ENCODE results near the gene HDAC1.

The HDAC1 gene

DNA sequence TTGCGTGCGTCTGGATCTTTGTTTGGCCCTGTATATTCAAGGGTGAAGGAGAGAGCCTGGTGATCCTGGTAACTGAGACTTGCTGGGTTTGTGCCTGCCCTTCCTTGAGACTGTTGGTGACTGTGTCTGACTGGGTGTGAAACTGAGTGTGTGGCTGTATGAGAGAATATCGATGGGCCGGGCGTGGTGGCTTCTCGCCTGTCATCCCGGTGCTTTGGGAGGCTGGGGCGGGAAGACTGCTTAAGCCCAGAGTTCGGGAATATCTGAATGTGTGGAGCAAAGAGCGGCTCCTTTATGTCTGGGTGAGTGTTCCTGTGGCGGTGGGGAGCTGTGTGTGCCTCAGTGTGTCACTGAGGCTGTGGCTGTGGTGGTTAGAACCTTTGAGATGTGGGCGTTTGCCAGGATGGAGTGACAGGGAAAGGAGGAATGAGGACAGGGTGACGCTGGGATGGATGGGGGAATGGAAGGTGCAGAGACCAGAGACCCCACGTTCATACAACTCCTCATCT, 46.8 kb downstream of the HDAC1 start:
- no peak for TF ChIP-seq EZH2 (IDR thresholded peaks at IDR 0.05; ENCODE audit: borderline replicate concordance, low read depth, low read length, severe bottlenecking)
- TF ChIP-seq, protein P1, sequence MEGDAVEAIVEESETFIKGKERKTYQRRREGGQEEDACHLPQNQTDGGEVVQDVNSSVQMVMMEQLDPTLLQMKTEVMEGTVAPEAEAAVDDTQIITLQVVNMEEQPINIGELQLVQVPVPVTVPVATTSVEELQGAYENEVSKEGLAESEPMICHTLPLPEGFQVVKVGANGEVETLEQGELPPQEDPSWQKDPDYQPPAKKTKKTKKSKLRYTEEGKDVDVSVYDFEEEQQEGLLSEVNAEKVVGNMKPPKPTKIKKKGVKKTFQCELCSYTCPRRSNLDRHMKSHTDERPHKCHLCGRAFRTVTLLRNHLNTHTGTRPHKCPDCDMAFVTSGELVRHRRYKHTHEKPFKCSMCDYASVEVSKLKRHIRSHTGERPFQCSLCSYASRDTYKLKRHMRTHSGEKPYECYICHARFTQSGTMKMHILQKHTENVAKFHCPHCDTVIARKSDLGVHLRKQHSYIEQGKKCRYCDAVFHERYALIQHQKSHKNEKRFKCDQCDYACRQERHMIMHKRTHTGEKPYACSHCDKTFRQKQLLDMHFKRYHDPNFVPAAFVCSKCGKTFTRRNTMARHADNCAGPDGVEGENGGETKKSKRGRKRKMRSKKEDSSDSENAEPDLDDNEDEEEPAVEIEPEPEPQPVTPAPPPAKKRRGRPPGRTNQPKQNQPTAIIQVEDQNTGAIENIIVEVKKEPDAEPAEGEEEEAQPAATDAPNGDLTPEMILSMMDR (IDR thresholded peaks at IDR 0.05; ENCODE audit: borderline replicate concordance, extremely low read depth, low read length, poor library complexity, severe bottlenecking): no peak
- no peaks in the 10 kb centered on the region for H3K9me3 ChIP-seq (ENCODE audit: insufficient read depth, low read length, severe bottlenecking)
- no peak overlapping the region for H3K27ac ChIP-seq (ENCODE audit: low read length)
- no peak overlapping the region for H3K9ac ChIP-seq (ENCODE audit: low read depth, low read length)
- ATAC-seq (ENCODE audit: insufficient read depth, low read depth): no peak
- H2AFZ ChIP-seq (ENCODE audit: low read depth, low read length): no peak overlapping the region
- peaks cover 33% of the 10 kb centered on the region for H4K20me1 ChIP-seq (ENCODE audit: insufficient read depth, low read length)
- no peak overlapping the region for H3K4me3 ChIP-seq (ENCODE audit: low read depth in 1 of 2, low read length in 2 of 2)
- no peak overlapping the region for H3K4me2 ChIP-seq (ENCODE audit: insufficient read depth, low read length)
- no peaks in the 10 kb centered on the region for H3K27me3 ChIP-seq (ENCODE audit: insufficient read depth, low read length, poor library complexity)
- H3K4me1 ChIP-seq (ENCODE audit: insufficient read depth, low read length): peaks cover 32% of the 10 kb centered on the region
- H3K36me3 ChIP-seq (ENCODE audit: insufficient read depth, low read length): peaks cover 14% of the 10 kb centered on the region
- no peak for DNase-seq
- peaks cover 23% of the 10 kb centered on the region for H3K79me2 ChIP-seq (ENCODE audit: insufficient read depth, low read length)

DNA sequence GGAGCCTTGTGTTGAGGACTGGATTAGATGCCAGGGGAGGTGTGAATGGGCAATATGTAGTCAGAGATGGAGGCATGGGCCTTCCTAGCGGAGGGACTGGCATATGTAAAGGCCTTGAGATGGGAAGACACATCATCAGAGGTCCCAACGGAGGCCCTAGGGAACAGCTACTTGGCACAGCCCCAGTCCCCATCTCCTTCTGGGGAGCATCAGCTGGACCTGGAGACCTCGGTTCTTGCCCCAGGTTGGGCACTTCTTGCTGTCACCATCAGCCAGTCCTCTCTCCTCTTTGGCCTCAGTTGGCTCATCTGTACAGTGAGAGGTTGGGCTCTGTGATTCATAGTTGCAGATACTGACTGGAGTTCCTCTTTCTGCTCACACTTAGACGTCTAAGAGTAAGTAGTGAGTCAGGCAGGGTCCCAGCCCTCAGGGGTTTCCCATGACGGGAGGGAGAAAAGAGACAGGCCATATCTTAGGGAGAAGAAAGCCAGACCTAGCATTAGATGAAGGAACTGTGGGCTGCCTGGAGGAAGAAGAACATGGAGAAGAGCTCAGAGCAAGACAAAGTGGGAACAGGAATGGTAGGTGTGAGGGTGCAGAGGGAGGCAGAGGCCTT, 47.6 kb downstream of the HDAC1 start:
- no peak overlapping the region for H3K4me3 ChIP-seq (ENCODE audit: low read depth in 1 of 2, low read length in 2 of 2)
- peaks cover 25% of the 10 kb centered on the region for H4K20me1 ChIP-seq (ENCODE audit: insufficient read depth, low read length)
- ATAC-seq (ENCODE audit: insufficient read depth, low read depth) (no peak), DNase-seq (no peak)
- H3K27me3 ChIP-seq (ENCODE audit: insufficient read depth, low read length, poor library complexity): no peaks in the 10 kb centered on the region
- TF ChIP-seq, protein P1 (IDR thresholded peaks at IDR 0.05; ENCODE audit: borderline replicate concordance, extremely low read depth, low read length, poor library complexity, severe bottlenecking): no peak
- no peak for TF ChIP-seq EZH2 (IDR thresholded peaks at IDR 0.05; ENCODE audit: borderline replicate concordance, low read depth, low read length, severe bottlenecking)
- no peaks in the 10 kb centered on the region for H3K9me3 ChIP-seq (ENCODE audit: insufficient read depth, low read length, severe bottlenecking)
- H3K27ac ChIP-seq (ENCODE audit: low read length): no peak overlapping the region
- peaks cover 25% of the 10 kb centered on the region for H3K4me1 ChIP-seq (ENCODE audit: insufficient read depth, low read length)
- no peak overlapping the region for H3K4me2 ChIP-seq (ENCODE audit: insufficient read depth, low read length)
- no peak overlapping the region for H3K9ac ChIP-seq (ENCODE audit: low read depth, low read length)
- no peak overlapping the region for H2AFZ ChIP-seq (ENCODE audit: low read depth, low read length)
- H3K36me3 ChIP-seq (ENCODE audit: insufficient read depth, low read length): peaks cover 6% of the 10 kb centered on the region
- H3K79me2 ChIP-seq (ENCODE audit: insufficient read depth, low read length): peaks cover 15% of the 10 kb centered on the region

DNA sequence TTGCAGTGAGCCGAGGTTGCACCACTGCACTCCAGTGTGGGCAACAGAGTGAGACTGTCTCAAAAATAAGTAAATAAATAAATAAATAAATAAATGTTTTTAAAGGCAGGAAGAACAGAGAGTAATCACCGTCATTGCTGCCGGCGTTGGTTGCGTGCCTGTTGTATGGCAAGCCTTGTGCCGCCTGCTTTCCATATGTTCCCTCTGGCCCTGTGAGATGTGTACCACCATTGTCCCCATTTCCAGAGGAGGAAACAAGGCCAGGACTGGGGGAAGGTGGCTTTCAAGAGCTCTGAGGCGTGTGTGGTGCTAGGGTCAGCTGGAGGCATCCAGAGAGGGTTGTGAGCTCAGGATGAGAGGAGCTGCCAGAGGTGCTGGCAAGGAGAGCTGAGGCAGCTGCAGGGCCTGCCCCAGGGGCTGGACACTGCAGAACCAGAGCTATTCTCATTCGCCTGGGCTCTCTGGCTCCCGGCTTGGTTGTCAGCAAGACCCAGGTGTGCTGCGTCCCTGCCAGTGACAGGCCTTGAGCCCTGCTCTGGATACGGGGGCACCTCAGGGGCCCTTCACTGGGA, 49.4 kb downstream of the HDAC1 start:
- ATAC-seq (ENCODE audit: insufficient read depth, low read depth) (no peak), DNase-seq (no peak)
- H3K27me3 ChIP-seq (ENCODE audit: insufficient read depth, low read length, poor library complexity): no peaks in the 10 kb centered on the region
- H3K4me1 ChIP-seq (ENCODE audit: insufficient read depth, low read length): peaks cover 17% of the 10 kb centered on the region
- H3K9ac ChIP-seq (ENCODE audit: low read depth, low read length): no peak overlapping the region
- H3K79me2 ChIP-seq (ENCODE audit: insufficient read depth, low read length): no peaks in the 10 kb centered on the region
- H3K4me3 ChIP-seq (ENCODE audit: low read depth in 1 of 2, low read length in 2 of 2): no peak overlapping the region
- no peak overlapping the region for H2AFZ ChIP-seq (ENCODE audit: low read depth, low read length)
- H3K4me2 ChIP-seq (ENCODE audit: insufficient read depth, low read length): no peak overlapping the region
- no peak for TF ChIP-seq EZH2 (IDR thresholded peaks at IDR 0.05; ENCODE audit: borderline replicate concordance, low read depth, low read length, severe bottlenecking)
- TF ChIP-seq, protein P1 (IDR thresholded peaks at IDR 0.05; ENCODE audit: borderline replicate concordance, extremely low read depth, low read length, poor library complexity, severe bottlenecking): no peak
- H4K20me1 ChIP-seq (ENCODE audit: insufficient read depth, low read length): peaks cover 19% of the 10 kb centered on the region
- H3K9me3 ChIP-seq (ENCODE audit: insufficient read depth, low read length, severe bottlenecking): no peaks in the 10 kb centered on the region
- H3K36me3 ChIP-seq (ENCODE audit: insufficient read depth, low read length): no peaks in the 10 kb centered on the region
- no peak overlapping the region for H3K27ac ChIP-seq (ENCODE audit: low read length)

Data from DND-41 (cell line).